Small intestine (tissue), 16 donors: ENCODE results near the gene C22orf42. TPM values are rescaled to one million over a fixed set of nuclear protein-coding genes. Genes with fewer than 3 reads are reported as not detected.

Source experiments
- DNase-seq, 2 donors: peaks; one replicate each; pipeline versions ENCODE4 v3.0.0 to v3.0.0-alpha.2; 2013
- FAIRE-seq: peaks from 2 replicates; lab custom pipeline; 2012; peaks lifted over from hg19 to GRCh38; lab: Jason Lieb, UNC
- H3K27ac ChIP-seq, 3 donors: one replicate each; pipeline ENCODE4 v1.5.1; 2013; ENCODE audit warnings: low read length in 2 of 3, mild to moderate bottlenecking in 2 of 3, control low read depth in 1 of 3, inconsistent platforms in 1 of 3, low read depth in 1 of 3, moderate library complexity in 1 of 3
- H3K27me3 ChIP-seq, 3 donors: one replicate each; pipeline ENCODE4 v1.6.1; 2013; ENCODE audit warnings: low read length in 3 of 3, inconsistent platforms in 1 of 3; ENCODE audit not compliant: control insufficient read depth in 3 of 3, insufficient read depth in 3 of 3
- H3K36me3 ChIP-seq, 3 donors: one replicate each; pipeline ENCODE4 v1.6.1; 2013; ENCODE audit warnings: low read length in 3 of 3, inconsistent platforms in 1 of 3, low read depth in 1 of 3, mild to moderate bottlenecking in 1 of 3, moderate library complexity in 1 of 3; ENCODE audit not compliant: control insufficient read depth in 3 of 3, insufficient read depth in 2 of 3
- H3K4me1 ChIP-seq, 3 donors: one replicate each; pipeline ENCODE4 v1.6.1; 2013; ENCODE audit warnings: low read length in 2 of 3, inconsistent platforms in 1 of 3, low read depth in 1 of 3, mild to moderate bottlenecking in 1 of 3, moderate library complexity in 1 of 3; ENCODE audit not compliant: control insufficient read depth in 3 of 3, insufficient read depth in 2 of 3
- H3K4me3 ChIP-seq, 3 donors: one replicate each; pipeline ENCODE4 v1.5.1; 2013; ENCODE audit warnings: low read length in 3 of 3, control low read depth in 1 of 3, inconsistent platforms in 1 of 3, low read depth in 1 of 3, mild to moderate bottlenecking in 1 of 3, moderate library complexity in 1 of 3
- H3K9me3 ChIP-seq, 2 donors: one replicate each; pipeline ENCODE4 v1.6.1; 2013; ENCODE audit warnings: low read depth in 1 of 2, low read length in 1 of 2; ENCODE audit not compliant: control insufficient read depth in 2 of 2, insufficient read depth in 1 of 2
- WGBS, 3 donors: extraction: QIAGEN DNeasy Blood & Tissue Kit; methylation state at CpG; one replicate each; pipeline ENCODE4 v1.1.7; 2013; 5-methylcytosine and 5-hydroxymethylcytosine counted together
- long read RNA-seq, 10 donors: transcript quantifications; one replicate each; lab custom pipeline, GENCODE V29; 2026
- polyA plus RNA-seq, 4 donors: library from polyadenylated mRNA; stranded (reverse) in 3 of 4; unstranded in 1 of 4; fragments of 200-250 nt in 3 of 4; fragments of 120-200 nt in 1 of 4; gene quantifications; one replicate each; pipeline versions ENCODE4 v1.2.1 to v1.2.3, GENCODE V29; 2013
- donor health status: healthy with polysubstance abuse.
- donor health status: control.
- donor health status: control.
- donor health status: Bipolar disorder and iron deficiency.
- donor health status: healthy.

Gene C22orf42, protein sequence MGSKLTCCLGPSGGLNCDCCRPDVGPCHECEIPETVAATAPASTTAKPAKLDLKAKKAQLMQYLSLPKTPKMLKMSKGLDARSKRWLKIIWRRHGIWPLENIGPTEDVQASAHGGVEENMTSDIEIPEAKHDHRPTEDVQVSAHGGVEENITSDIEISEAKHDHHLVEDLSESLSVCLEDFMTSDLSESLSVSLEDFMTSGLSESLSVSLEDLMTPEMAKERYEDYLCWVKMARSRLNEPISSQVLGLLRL
- under 1 TPM in 2 of 4 donors, not detected in 2; 0.09 TPM for polyA plus RNA-seq
- long read RNA-seq, donor 1, result 0 reads
- long read RNA-seq, donor 2, result 0 reads
- long read RNA-seq, donor 3, result 0 reads
- long read RNA-seq, donor 4, result 0 reads
- long read RNA-seq, donor 5, result 0 reads
- long read RNA-seq, donor 6, result 0 reads
- long read RNA-seq, donor 7, result 0 reads
- long read RNA-seq, donor 8, result 0 reads
- long read RNA-seq, donor 9, result 0 reads
- long read RNA-seq, donor 10, result 0 reads

DNA sequence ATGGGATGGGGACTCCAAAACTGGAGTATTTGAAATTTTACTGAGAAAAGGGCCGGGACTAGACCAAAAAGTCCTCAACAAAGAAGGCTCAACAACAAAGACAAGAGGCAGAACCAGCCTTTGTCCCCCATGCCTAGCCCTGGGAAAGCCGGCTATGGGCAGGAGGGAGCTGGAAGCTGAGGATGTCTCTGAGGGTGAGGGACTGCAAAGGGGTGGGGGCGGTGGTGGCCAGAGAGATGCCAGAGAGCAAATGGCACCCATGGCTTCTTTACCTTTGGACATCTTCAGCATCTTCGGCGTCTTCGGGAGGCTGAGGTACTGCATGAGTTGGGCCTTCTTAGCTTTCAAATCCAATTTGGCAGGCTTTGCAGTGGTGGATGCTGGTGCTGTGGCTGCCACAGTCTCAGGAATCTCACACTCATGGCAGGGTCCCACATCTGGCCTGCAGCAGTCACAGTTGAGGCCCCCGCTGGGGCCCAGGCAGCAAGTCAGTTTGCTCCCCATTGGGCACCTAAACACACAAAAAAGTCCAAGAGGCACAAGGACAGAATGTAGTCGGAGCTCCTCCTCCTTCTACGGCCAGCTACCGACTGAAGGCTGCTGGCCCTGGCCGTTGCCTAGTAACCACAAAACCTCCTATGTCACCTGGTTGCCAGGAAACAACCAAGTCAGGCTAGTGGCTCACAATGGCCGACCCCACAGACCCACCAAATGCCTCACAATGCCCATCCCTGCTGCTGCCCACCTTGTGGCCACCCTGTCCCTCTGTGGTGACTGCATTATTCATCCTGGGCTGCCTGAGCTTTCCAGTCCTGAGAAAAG is at the start of gene C22orf42:
Gene C22orf42 (minus strand): TSS at position 592 of the 822 bp plus-strand sequence. CDS start 88 bp downstream, at position 504.
- Histone ChIP-seq H3K4me3 (no peak within 1 kb of the TSS), H3K27ac (no peak within 1 kb of the TSS), H3K9me3 (no peaks in the 10 kb centered on the region), H3K36me3 (no peaks in the 10 kb centered on the region), H3K4me1 (no peaks in the 10 kb centered on the region), H3K27me3 (no peaks in the 10 kb centered on the region)
- 72 to 86% (median 76%) methylated on average over 12 of the region's 12 CpGs for WGBS, 3 donors
- no peak for DNase-seq
- FAIRE-seq, result no peak

DNA sequence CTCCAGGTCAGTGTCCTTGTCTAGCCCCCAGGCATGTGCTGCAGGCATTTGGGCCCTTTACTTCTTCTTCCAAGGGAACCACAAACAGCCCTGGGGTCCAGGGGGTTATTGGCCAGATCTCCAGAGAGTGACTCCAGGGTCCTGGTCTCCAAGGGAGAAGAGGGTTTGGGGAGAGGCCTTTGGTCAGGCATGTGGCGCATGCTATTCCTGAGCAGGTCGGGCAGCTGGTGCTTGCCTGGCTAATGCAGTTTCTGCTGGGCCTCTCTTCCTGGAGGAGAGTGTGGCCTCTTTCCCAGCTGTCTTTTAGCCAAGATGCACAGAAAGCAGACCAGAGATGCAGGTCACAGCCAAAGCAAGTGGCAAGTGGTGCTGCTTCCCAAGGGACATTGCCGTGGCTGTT is 49.6 kb upstream of the C22orf42 start:
- H3K27me3 ChIP-seq, result peaks cover 0 to 1% (median 0%) of the 10 kb centered on the region in 3 donors
- H3K36me3 ChIP-seq, result no peaks in the 10 kb centered on the region
- no peak overlapping the region for H3K27ac ChIP-seq
- no peaks in the 10 kb centered on the region for H3K4me1 ChIP-seq
- H3K4me3 ChIP-seq, result no peak overlapping the region
- DNase-seq, result no peak
- no peak for FAIRE-seq
- no peaks in the 10 kb centered on the region for H3K9me3 ChIP-seq
- WGBS, 3 donors, result 81 to 94% (median 87%) methylated on average over 3 of the region's 3 CpGs

DNA sequence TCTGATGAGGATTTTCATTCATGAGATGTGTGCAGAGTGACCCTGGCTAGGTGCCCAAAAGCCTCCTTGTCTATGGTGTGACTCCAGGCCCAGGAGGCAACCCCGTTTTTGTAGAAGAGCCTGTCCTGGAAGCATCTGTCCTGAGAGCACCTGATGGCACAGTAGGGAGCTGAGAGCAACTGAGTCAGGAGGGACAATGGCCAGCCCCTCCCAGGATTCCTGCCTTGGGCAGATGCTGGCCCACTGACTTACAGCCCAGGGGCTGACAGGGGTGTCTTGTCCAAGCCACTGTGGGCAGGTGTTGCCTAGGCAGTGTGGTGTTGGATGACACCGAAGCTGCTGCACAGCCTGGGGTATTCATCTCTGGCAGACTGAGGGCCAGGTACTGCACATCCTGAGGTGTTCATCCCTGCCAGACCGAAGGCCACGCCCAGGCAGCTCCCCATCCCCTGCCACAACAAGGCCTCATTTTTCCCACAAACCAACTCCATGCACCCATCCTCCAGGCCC is 48.9 kb upstream of the C22orf42 start:
- Histone ChIP-seq H3K27ac (no peak overlapping the region), H3K9me3 (no peaks in the 10 kb centered on the region), H3K4me1 (peaks cover 0 to 4% (median 0%) of the 10 kb centered on the region in 3 donors), H3K4me3 (no peak overlapping the region), H3K36me3 (no peaks in the 10 kb centered on the region), H3K27me3 (peaks cover 0 to 8% (median 0%) of the 10 kb centered on the region in 3 donors)
- DNase-seq (no peak), FAIRE-seq (no peak)
- WGBS, 3 donors, result 76 to 87% (median 83%) methylated on average over 4 of the region's 4 CpGs

DNA sequence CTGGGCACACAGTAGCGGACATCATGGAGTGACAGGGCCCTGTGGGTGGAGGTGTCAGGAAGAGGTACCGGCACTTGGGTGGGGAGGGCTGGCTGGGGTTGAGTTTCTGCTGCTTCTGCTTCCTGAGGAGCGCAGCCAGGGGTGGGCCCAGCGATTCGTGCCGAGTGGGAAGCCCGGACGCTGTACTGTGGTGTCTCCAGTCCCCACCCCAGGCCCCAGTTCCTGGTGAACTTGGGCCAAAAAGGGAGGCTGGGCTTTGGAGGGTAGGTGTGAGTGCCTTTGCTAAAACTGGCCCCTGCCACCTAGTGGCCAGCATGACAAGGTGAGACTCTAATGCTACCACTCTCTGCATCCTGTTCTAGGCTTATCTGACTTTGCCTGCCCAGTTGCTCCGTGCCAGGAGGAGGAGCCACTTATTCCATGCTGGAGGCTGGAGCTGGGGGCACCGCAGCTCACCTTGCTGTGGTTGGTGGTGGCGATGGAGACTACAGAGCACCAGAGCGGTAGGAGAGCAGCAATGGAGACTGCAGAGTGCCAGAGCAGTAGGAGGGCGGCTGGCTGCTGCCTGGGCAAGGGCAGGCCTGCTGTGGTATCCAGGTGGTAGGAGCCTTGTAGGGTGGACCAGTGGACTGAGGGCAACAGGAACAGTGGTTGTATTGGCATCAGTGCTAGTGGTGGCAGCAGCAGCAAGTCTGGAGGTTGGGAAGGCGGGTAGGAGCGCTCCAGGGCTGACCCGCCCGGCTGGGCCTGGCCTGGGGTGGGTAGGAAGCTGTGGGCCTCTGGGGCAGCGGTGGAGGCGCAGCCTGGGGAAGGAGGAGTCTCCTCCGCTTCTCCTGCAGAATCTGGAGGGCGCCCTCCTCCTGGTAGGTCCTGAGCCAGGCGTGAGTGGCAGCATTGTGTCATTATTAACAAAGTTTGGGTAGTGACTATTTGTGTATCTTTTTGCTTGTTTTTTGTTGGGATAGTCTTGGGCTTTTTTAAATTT is 48.0 kb upstream of the C22orf42 start:
- Histone ChIP-seq H3K27me3 (peaks cover 0 to 12% (median 0%) of the 10 kb centered on the region in 3 donors), H3K27ac (peak overlapping the region in 1 of 3 donors; percentile 25), H3K36me3 (no peaks in the 10 kb centered on the region), H3K4me1 (peaks cover 0 to 10% (median 0%) of the 10 kb centered on the region in 3 donors), H3K9me3 (no peaks in the 10 kb centered on the region), H3K4me3 (peak overlapping the region in 1 of 3 donors; percentile 16)
- DNase-seq, result peak; percentile 42 to 80
- FAIRE-seq, result no peak
- WGBS, 3 donors, result 51 to 66% (median 54%) methylated on average over 21 to 22 of the region's 22 CpGs

DNA sequence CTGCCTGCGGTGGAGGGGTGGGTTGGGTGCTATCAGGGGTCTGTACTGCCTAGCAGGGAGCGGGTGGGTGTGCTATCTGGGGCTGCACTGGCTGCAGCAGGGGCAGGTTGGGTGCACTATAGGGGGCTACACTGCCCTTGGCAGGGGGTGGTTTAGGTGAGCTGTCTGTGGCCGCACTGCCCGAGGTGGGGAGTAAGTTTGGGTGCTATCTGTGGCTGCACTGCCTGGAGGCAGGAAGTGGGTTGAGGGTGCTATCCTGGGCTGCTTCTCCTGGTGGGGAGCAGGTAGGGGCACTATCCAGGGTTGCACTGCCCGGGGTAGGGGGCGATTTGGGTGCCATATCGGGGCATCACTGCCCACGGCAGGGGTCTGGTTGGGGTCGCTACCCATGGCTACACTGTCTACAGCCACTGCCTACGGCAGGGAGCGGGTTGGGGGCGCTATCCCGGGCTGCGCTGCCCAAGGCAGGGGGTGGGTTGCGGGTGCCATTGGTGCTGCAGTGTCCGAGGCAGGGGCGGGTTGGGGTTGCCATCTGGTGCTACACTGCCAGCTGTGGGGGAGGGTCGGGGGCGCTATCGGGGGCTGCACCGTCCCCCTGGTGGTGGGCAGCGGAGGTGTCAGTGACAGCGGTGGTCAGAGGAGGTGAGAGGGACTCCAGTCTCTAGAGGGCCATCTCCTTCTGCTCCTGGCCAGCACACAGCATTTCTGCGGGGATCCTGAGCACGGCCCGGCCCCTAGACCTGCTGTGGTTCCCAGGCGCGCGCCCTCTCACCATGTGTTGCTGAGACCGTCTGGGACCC is 47.1 kb upstream of the C22orf42 start:
- no peak for DNase-seq
- H3K36me3 ChIP-seq, result no peaks in the 10 kb centered on the region
- H3K4me1 ChIP-seq, result peaks cover 0 to 10% (median 0%) of the 10 kb centered on the region in 3 donors
- no peaks in the 10 kb centered on the region for H3K9me3 ChIP-seq
- H3K27me3 ChIP-seq, result peaks cover 0 to 12% (median 0%) of the 10 kb centered on the region in 3 donors
- peak overlapping the region in 1 of 3 donors; percentile 25 for H3K27ac ChIP-seq
- 71 to 89% (median 85%) methylated on average over 26 to 30 of the region's 30 CpGs for WGBS, 3 donors
- peak overlapping the region in 1 of 3 donors; percentile 16 for H3K4me3 ChIP-seq
- no peak for FAIRE-seq

DNA sequence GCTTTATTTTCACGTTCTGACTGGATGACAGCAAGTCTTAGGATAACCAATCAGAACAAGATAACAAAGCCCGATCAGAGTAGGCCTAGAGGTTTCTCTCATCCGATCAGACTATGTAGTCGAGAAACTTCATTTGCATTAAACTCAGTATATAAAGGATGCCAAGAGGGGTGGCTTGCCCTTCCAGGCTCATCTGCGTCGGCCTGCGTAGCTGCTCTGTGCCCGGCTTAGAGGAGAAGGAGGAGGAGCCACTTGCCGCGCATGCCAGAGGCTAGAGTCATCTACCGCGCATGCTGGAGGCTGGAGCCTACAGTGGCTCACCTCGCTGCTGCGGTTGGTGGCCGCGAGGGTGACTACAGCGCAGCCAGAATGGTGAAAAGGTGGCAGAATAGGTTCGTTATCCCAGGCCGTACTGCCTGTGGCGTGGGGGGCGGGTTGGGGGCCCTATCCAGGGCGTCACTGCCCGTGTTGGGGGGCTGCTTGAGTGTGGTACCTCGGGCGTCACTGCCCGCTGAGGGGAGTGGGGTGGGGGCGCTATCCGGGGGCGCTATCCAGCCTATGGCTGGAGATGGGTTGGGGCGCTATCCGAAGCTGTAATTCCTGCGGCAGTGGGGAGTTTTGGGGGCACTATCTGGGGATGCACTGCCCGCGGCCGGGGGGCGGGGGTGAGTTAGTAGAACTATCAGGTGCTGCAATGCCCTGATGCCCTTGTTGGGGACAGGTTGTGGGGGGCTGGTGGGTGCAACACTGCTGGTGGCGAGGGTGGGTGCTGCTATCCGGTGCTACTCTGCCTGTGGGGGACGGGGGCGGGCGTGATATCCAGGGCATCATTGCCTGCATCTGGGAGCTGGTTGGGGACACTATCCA is 46.0 kb upstream of the C22orf42 start, which contains the start of gene RFPL2:
Gene RFPL2 (minus strand): TSS at position 218 of the 867 bp plus-strand sequence. CDS start 2,622 bp downstream, outside the sequence.
- Histone ChIP-seq H3K4me1 (peaks cover 0 to 10% (median 0%) of the 10 kb centered on the region in 3 donors), H3K36me3 (no peaks in the 10 kb centered on the region), H3K4me3 (peak within 1 kb of the TSS in 1 of 3 donors; percentile 43), H3K27me3 (peaks cover 0 to 12% (median 0%) of the 10 kb centered on the region in 3 donors), H3K9me3 (no peaks in the 10 kb centered on the region), H3K27ac (no peak within 1 kb of the TSS)
- 61 to 72% (median 71%) methylated on average over 40 to 41 of the region's 41 CpGs for WGBS, 3 donors
- DNase-seq (peak; percentile 20 to 51), FAIRE-seq (no peak)
